Dermis blood vessel endothelial cell (primary cell): ENCODE data around the gene LMO7. TPM values are rescaled to one million over a fixed set of nuclear protein-coding genes. Genes with fewer than 3 reads are reported as not detected.

Experiments
- DNase-seq: peaks from one replicate; pipeline ENCODE4 v3.0.0; 2010
- total RNA-seq: library from RNA; depleted of rRNA; stranded (reverse); fragments of >200 nt; gene quantifications from 2 replicates; pipeline ENCODE4 v1.2.3, GENCODE V29; 2014

LMO7 gene
- total RNA-seq, 1 donor from 2014 or later = 36.8 TPM

DNA sequence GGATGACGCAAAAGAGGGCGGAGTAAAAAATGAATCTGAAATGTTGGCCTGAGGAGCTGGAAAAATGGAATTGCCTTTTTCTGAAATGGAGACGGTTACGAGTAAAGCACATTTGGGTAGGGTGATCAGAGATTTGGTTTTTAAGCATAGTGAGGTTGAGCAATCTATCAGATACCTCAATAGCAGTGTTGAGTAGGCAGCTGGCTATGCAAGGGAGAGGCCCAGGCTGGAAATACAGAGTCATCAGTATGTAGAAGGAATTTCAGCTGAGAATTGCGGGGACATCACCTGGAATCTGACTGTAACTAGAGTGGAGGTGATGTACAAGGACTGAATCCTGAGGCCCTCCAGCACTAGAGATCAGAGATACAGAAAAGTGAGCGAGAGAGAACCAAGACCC, 224.8 kb downstream of the LMO7 start:
- DNase-seq = no peak

DNA sequence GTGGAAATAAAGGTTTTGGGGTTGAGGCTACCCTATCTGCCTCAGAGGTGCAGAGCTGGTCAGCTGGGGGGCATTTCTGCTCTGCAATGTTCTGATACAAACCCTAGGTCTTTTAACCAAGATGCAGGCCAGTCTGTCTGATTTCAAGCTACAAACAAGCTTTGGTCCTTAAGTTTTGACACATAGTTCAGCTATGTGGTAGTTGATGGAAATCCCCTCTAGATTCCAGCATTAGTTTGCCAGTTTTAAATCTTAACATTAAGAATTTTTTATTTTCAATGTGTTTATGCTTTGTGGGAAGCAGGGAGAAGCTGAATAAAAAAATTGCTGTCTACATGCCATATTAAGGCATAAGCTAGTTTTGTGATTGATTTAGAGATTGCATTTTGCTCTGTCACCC, 225.7 kb downstream of the LMO7 start:
- no peak for DNase-seq

DNA sequence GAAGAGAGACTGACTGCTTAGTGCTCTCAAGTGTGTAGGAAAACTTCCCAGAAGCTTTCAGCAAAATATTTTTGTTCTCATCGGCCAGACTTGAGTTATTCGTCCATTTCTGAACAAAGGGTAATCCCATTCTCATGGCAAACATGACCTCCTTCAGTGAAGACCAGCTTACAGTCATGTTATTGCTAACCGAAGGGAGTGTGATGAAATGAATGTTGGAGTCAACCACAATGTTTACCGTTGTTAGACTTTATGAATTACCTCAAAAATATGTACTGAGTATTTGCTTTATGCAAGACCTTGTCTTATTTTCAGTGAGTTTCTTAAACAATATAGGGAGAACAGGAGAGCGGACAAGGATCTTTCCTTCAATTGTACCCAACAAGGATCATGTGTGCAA, 228.6 kb downstream of the LMO7 start:
- no peak for DNase-seq

DNA sequence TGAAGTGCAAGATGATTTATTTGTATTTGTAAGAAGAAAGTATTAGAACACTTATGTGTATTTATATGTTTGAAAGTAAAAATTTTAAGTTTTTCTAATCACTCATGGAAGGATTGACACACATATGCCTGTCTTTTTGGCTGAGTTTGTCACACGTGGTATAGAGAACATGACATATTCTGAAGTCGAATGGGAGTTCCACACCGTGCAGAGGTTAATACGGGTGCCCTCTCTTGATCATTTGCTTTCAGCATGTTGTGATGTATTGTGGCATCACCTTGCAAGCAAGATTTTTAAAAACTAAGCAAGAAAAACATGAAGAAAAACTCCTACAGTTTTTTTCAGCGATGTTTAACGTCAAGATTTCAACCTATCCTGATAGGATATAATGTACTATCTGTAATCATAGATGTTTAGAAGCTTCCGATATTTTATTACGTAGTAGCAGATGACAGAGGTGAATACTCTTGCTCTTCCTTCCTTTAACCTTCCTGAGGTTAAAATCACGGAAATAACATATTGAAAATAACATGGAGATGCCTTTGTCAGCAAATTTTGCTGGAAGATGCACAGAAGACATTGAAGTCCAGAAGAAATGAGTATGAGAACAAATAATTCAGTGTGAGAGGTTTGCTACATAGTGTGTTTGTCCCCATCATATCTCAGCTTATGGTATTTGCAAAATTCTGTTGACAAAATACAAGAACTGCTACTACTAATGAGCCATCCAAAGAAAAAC, 231.4 kb downstream of the LMO7 start:
- no peak for DNase-seq

DNA sequence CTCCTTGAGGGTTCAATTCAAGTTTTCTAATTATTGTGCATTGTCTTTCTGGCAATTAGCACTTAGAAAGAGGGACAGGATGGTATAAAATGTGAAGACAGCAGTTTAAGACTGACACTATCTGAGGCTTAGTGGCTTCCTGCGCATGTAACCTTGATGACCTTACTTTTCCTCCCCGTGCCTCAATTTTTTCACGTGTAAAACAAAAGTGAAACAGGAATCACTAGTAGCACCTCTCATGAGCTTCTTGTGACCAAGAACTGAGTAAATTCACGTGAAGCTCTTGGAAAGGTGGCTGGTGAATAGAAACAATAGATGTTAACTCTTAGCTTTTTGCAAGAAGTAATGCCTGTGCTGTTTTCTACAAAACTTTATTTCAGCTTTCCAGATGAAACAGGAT, 233.9 kb downstream of the LMO7 start:
- DNase-seq = no peak

DNA sequence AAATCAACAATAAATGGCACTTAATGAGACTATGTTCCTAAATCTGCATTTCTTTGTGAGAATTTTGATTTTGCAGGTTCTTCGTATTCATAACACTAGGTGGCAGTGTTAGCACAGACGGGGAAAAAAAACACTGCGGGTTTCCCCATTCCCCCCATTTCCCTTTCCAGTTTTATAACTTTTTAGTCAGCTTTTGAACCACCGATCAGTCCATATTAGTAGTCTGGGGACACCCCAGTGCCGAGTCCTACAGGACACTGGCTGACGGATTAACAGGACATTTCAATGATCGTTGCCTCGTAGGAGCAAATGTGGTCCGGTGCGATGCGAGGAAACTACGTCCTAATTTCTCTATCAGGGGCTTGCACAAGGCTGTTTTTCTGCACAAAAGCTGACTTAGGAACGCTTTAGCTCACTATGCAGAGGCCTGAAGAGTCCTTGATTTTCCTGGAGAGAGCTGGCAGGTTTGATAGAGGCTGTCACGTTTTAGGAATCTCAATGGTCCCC, 234.3 kb downstream of the LMO7 start:
- DNase-seq = peak; percentile 38

DNA sequence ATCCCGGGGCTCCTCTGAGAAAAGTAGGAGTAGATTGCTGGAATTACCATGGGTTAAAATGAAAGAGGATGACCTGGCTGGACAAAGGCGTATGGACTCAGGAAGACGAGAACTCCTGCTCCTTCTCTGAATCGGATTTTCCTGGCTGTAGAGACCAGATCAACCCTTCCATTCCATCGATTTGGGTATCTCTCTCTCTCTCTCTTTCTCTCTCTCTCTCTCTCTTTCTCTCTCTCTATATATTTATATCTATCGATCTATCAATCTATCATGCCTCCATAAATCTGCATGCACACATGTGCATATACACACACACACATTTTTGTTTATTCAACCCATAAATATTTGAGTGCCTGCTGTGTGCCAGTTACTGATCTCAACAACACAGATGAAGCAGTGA, 234.9 kb downstream of the LMO7 start:
- DNase-seq = no peak

DNA sequence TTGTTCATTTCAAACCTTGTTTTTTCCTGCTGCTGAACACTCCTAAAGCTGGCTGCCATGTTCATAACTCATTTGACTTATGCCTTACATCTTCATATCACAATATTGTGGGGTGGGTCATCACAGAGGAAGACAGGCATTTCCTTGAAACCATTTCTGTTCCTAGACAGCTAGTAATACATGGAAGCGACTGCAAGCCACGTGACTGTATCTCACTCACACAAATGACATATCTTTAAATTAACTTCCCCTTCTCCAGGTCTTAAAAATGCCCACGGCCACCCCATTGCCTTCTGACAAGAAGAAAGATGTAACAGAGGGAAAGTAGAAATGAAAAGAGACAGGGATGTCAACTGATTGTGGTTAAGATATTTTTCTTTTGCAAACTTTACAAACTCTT, 236.8 kb downstream of the LMO7 start:
- DNase-seq = no peak

DNA sequence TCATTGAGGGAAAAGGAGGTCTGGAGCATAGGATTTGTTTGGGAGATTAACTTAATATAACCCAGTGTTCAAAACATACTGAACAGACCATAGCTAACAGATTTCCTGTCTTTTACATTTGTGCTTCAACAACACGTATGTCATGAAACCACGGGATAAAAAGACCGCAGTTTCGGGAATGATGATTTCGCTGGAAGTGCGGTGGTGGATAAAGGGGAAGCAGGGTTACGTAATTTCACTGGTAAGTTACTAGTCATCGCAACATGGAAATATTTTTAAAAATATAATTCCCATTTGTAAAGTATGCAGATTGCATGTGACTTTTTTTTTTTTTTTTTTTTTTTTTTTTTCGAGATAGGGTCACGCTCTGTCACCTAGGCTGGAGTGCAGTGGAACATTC, 237.4 kb downstream of the LMO7 start:
- DNase-seq = no peak

DNA sequence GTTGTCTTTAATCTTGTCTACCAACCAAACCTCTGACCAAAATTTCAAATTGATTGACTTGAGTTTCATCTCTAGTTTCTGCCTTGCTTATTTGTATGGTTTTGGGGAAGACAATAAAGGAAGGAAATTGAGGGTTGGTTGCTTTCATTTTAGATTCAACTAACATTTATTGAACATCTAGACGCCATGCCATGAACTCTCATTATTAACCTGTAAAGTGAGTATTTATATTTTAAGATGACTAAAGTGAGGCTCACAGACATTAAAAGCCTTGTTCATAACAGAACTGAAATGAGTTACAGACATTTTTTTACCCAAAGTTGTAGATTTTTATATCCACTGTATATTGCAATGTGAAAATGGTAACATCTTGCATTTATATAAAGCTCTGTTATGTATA, 239.3 kb downstream of the LMO7 start:
- DNase-seq = no peak

DNA sequence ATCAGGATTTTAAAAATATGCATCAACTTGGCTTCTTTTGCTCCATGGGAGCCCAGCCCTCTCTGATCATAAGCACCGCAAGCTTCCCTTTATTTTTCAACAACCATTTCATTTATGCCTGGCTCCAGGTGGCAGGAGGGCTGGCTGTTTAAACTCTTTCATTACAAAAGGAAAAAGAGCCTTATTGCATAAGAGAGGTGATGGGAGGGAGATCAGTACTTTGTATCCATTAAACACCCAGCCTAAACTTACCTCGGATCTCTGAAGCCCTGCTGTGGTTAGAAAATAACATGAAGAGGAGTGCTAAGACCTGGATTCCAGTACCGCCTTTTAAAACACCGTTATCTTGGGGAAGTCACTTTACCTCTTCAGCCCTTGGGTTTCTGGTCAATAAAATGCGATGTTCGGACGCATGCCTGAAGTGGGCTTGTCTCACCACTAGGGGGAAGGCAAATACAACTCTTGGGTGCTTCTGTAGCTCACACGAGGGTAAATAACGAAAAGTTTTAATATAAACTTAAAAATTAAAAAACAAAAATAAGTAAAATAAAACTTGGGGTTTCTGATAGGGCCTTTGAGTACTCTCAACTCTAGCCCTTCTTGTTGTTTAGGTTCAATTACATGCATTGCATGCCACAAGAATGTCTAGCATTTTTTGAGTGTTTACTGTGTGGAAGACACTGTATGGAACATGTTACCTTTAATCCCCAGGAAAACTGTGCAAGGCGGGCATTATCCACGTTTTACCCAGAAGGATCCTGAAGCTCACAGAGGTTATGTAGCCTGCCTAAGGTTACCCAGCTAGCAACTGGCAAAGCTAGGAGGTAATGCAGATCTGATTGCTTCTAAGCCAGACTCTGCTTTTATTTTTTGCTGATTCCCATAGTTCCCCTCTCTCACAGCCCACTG, 240.3 kb downstream of the LMO7 start:
- DNase-seq = peak; percentile 82

DNA sequence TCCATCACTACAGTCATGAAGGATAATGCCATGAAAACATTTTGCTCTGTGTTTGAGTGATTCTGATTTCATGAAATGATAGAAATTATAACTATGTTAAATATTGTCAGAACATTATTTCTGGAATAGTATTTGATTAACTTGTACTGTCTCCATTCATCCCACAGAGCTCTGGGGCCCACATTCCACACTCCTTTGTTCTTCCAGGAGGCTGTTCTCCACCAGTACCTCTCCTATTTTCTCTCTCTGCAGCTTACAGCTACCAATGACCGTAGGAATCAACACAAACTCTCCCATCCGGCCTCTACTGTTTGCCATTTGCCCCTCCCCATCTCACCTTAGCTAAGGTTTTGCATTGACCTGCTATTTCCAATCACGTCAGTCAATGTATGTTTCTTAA, 240.9 kb downstream of the LMO7 start:
- no peak for DNase-seq

DNA sequence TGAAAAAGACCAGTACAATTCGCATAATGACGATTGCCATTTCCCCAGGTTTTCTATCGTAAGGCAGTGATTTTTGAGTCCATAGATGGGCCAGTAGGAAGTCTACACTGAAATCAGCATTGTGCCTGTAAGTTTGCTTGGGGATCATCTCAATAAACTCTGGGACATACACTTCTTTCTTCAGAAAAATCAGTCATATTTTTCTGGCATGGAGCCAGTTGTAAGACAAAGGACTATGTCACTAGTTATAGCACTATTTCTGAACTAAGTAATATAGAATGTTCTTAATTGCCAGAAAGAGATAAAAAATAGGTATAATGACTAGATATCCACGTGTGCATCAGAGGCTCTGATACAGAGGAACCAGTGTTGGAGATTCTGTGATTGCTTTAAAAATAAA, 243.5 kb downstream of the LMO7 start:
- DNase-seq = peak; percentile 31

DNA sequence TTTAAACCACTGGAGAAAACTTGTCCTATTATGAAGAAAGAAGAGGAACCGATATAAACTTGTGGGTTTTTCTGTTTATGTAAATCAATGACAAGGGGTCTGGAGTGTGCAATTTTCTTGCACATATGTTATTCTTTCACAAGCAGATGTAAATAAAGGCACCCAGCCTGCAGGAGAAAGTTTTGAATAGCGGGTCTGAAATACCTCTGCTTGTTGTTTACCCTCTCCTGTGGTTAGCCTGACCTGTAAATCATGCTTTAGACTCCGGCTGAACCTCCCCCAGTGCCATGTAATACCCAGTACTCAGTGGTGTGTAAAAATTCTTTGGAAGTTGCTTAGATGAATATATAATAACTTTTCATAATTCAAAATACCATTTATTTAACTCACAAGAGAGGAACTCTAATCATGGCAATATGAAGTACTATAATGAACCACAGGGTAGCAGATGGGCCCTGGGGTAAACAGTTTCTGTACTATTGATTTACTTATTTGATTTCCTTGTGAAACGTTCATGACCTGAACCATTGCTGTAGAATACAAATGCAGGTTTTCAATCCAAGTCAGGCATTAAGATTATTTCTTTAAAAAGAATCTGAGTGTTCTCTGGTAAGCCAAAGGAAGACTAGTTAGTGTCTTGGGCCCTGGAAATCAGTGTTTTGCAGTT, 245.1 kb downstream of the LMO7 start:
- DNase-seq = no peak

DNA sequence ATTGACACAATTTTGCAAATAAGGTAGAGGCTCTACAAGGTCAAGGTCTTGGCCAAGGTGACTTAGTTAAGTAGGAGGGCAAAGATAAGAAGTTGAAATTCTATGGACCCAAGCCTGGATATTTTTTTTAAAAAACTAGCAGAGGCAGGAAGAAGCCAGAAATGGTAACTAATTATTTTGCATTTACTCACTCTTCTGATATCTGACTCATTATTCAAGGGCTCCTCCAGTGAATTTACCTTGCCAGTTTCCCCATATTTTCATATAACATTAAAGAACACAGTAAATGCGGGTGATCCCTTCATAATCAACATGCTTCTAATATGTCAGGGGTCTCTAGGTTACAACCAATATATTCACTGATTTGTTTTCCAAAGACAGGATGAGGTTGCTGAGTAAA, 246.1 kb downstream of the LMO7 start:
- no peak for DNase-seq

DNA sequence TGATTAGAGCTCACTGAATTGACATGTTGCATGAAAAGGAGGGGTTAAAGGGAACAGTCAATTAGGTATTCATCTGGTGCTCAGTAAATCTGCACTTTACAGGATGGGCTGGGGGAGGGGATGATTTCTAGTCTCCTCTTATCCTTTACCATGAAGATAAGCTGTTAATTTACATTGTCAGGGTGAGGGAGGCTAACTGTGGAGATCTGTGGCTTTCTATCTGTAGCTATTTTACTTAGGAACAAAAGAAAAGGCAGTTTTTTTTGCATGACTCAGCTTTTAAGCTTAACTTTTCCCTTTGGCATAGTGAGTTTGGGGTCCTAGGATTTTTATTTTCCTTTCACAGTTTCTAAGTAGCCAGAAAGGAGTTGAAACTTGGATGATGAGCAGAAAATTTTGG, 253.3 kb downstream of the LMO7 start:
- no peak for DNase-seq

DNA sequence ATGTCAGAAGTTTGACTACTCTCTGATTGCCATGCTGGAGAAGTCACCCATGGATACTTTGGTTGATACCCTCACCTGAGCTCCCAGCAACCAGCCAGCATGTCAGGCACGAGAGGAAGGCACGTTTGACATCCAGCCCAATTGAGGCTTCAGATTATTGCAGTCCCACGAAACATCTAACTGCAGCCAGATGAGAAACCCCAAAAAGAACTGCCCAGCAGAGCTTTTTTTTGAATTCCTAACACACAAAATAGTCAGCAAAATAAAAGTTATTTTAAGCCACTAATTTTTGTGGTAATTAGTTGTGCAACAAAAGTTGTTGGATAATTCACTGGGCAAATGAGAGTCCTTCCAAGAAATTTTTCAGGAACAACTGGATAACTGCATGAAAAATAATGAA, 259.0 kb downstream of the LMO7 start:
- DNase-seq = no peak

DNA sequence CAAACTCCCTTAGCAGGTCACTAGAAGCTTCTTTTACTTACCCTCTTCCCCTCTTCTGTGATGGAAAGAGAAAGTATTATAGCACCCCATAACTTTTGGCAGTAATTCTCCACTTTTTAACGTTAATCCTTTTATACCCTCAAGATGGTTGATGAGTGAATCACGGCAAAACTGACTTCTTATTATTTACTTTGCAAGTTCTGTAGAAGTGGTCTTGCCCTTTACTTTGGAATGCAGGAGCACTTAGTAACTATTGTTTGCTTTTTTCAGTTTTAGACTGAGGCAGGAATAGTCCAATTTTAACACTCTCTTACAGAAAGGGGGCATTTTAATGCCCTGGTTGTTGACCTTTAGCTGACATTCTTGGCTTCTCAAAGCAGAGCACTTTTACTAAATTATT, 260.1 kb downstream of the LMO7 start:
- DNase-seq = no peak

DNA sequence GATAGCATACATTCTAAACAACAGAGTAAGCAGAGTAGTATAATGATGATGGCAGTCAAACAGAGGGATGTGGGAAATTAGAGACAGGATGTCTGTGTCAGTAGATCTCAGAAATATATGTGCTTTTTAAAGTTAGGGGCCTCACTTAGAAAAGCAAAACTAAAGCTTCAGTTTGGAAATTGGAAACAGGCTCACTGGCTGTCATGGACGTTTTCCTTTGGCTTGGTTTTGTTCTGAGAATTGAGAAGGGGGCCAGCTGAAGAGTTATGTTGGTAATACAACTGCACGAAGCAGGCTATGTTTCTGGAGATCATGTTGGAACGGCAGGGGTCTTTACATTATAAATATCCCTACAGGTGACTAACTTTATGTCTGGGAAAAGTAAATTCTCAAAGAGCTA, 261.3 kb downstream of the LMO7 start:
- DNase-seq = no peak

DNA sequence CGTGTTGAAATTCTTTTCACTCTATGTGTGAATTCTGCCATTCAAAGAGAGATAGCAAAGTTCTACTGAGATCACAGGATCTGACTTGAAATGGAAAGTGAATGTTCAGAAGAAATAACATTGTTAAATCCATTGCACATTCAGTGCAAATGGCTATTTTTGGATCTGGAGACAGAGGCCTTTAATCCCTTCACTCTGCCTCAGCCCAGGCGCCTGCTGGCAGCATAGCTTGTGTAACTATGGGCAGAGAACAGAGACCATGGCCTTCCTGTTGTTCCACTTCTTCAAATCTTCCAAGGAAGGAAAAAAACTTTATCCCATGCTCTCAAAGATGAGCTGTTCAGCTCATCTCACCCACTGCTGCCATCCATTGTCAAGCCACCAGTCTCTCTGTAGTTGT, 265.4 kb downstream of the LMO7 start:
- no peak for DNase-seq

DNA sequence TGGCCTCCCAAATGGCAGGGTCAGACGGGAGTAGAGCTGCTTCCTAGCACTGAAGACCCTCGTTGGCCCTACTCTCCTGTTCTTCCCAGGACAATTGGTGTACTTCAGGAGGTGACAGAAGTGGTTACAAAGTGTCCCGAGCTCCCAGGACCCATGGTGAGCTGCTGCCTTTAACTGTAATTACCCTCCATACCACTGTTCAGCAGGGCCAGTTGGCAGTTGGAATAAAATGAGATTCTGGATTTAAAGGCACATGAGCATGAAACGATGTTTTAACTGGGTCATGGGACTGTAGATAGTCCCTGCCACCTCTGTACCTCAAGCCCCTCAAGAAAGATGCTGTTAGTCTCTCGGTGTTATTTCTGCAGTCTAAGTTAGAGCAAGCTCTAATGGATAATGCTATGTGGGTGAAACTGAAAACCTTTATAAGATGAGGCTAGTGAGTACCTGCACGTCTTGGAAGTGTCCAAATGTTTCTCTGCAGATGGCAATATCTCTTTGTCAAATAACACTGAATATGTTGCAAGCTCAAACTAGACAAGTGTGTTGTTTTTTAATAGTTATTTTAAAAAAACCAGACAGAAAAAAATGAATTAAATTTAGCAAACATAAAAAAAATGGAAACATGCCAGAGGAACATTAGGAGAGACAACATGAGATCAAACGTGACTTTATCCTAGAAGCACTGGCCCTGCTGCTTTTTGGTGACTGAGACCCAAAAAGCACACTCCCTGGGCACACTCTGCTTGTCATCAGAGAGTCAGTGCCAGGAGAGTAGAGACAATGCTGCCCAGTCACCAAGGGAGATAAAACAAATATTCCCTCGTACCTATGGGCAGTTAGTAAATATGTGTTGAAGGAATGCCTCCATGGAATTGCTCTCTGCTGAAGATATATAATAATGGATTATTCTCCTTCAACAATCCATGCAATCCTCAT, 266.3 kb downstream of the LMO7 start:
- no peak for DNase-seq

DNA sequence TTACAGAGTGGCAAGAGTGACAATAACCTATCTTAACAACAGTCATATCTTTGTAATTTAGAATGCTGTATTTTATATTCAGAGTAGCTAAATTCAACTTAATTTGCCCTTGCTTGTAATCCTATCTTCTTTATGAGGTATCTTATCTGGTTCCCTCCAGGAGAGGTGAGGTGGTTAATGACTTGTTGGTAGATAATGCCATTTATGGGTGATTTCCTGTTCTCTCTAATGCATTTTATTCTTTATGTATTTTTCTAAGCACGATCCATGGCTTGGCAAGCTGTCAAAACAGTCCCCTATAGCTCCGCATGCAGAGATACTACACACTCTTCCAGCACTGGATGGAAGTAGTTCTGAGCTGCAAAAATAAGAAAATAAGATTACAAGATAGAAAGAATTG, 267.9 kb downstream of the LMO7 start:
- DNase-seq = no peak
